Mesenchymal stem cell (in vitro differentiated cells and primary cell): ENCODE data around the gene LDHAL6A.
A peak's percentile ranks its signal among the peaks of the same experiment; 100 is the strongest.

Experiments used
- DNase-seq: peaks from one replicate; pipeline ENCODE4 v3.0.0-alpha.2; 2013
- H2AFZ ChIP-seq: one replicate; pipeline ENCODE4 v1.6.1; 2013; ENCODE audit warnings: low read depth, mild to moderate bottlenecking, control low read depth, inconsistent platforms, low read length, moderate library complexity
- H2AK5ac ChIP-seq: 2 replicates; pipeline ENCODE4 v1.6.1; 2013; ENCODE audit warnings: low read length, moderate library complexity, mild to moderate bottlenecking, inconsistent platforms; ENCODE audit not compliant: severe bottlenecking
- H2BK120ac ChIP-seq: one replicate; pipeline ENCODE4 v1.6.1; 2013; ENCODE audit warnings: low read depth, mild to moderate bottlenecking, inconsistent platforms, low read length, moderate library complexity
- H2BK12ac ChIP-seq, 2 experiments: one replicate each; pipeline ENCODE4 v1.6.1; 2013; ENCODE audit warnings: inconsistent platforms in 2 of 2, low read length in 2 of 2, mild to moderate bottlenecking in 2 of 2, moderate library complexity in 2 of 2, control low read depth in 1 of 2
- H2BK15ac ChIP-seq: one replicate; pipeline ENCODE4 v1.6.1; 2013; ENCODE audit warnings: mild to moderate bottlenecking, low read depth, inconsistent platforms; ENCODE audit not compliant: poor library complexity, severe bottlenecking
- H2BK5ac ChIP-seq: 2 replicates; pipeline ENCODE4 v1.6.1; 2013; ENCODE audit warnings: low read depth, mild to moderate bottlenecking, low read length, control low read depth, inconsistent platforms; ENCODE audit not compliant: poor library complexity, severe bottlenecking
- H3K14ac ChIP-seq, 2 experiments: one replicate each; pipeline ENCODE4 v1.6.1; 2013; ENCODE audit warnings: inconsistent platforms in 2 of 2, low read length in 2 of 2, control low read depth in 1 of 2, mild to moderate bottlenecking in 1 of 2, moderate library complexity in 1 of 2
- H3K18ac ChIP-seq, 2 experiments: one replicate each; pipeline ENCODE4 v1.6.1; 2013; ENCODE audit warnings: inconsistent platforms in 2 of 2, low read length in 2 of 2, control low read depth in 1 of 2, low read depth in 1 of 2, mild to moderate bottlenecking in 1 of 2
- H3K23ac ChIP-seq, 2 experiments: one replicate each; pipeline ENCODE4 v1.6.1; 2013; ENCODE audit warnings: inconsistent platforms in 2 of 2, low read length in 2 of 2, mild to moderate bottlenecking in 2 of 2, moderate library complexity in 2 of 2, control low read depth in 1 of 2
- H3K27ac ChIP-seq: 2 replicates; pipeline ENCODE4 v1.5.1; 2013; ENCODE audit warnings: mild to moderate bottlenecking, moderate library complexity, low read length, control low read depth, inconsistent platforms; ENCODE audit not compliant: poor library complexity, severe bottlenecking
- H3K27me3 ChIP-seq, 2 experiments: 2 replicates each; pipeline versions ENCODE4 v1.6.1 to v1.7.0; 2013; ENCODE audit warnings: low read length in 2 of 2, mild to moderate bottlenecking in 2 of 2, moderate library complexity in 2 of 2, control low read depth in 1 of 2, inconsistent platforms in 1 of 2; ENCODE audit not compliant: control insufficient read depth in 1 of 2, insufficient read depth in 1 of 2
- H3K36me3 ChIP-seq, 2 experiments: 2 replicates each; pipeline versions ENCODE4 v1.6.1 to v1.7.0; 2013; ENCODE audit warnings: low read length in 2 of 2, control low read depth in 1 of 2, inconsistent platforms in 1 of 2, low read depth in 1 of 2, mild to moderate bottlenecking in 1 of 2; ENCODE audit not compliant: insufficient read depth in 2 of 2, control insufficient read depth in 1 of 2
- H3K4ac ChIP-seq, 2 experiments: one replicate each; pipeline ENCODE4 v1.6.1; 2013; ENCODE audit warnings: inconsistent platforms in 2 of 2, low read length in 2 of 2, mild to moderate bottlenecking in 2 of 2, moderate library complexity in 2 of 2, control low read depth in 1 of 2, low read depth in 1 of 2
- H3K4me1 ChIP-seq: 2 replicates; pipeline ENCODE4 v1.6.1; 2013; ENCODE audit warnings: low read depth, low read length, control low read depth; ENCODE audit not compliant: control insufficient read depth, insufficient read depth
- H3K4me2 ChIP-seq: 2 replicates; pipeline ENCODE4 v1.6.1; 2013; ENCODE audit warnings: low read length, mild to moderate bottlenecking, inconsistent platforms; ENCODE audit not compliant: poor library complexity, severe bottlenecking
- H3K4me3 ChIP-seq, 2 experiments: 2 replicates each; pipeline versions ENCODE4 v1.5.1 to v1.7.0; 2013; ENCODE audit warnings: low read length in 2 of 2, mild to moderate bottlenecking in 2 of 2, control low read depth in 1 of 2, low read depth in 1 of 2; ENCODE audit not compliant: insufficient read depth in 1 of 2
- H3K79me1 ChIP-seq: replicated peaks from 2 replicates; pipeline ENCODE4 v1.6.1; 2013; ENCODE audit warnings: mild to moderate bottlenecking, control low read depth, low read length, inconsistent platforms; ENCODE audit not compliant: poor library complexity, severe bottlenecking
- H3K9ac ChIP-seq: 2 replicates; pipeline ENCODE4 v1.7.0; 2013; ENCODE audit warnings: mild to moderate bottlenecking, low read length, moderate library complexity
- H3K9me3 ChIP-seq: 2 replicates; pipeline ENCODE4 v1.7.0; 2013; ENCODE audit warnings: mild to moderate bottlenecking, low read length; ENCODE audit not compliant: control insufficient read depth
- H4K8ac ChIP-seq: one replicate; pipeline ENCODE4 v1.6.1; 2013; ENCODE audit warnings: inconsistent platforms, mild to moderate bottlenecking, low read length, moderate library complexity
- H4K91ac ChIP-seq: one replicate; pipeline ENCODE4 v1.6.1; 2013; ENCODE audit warnings: mild to moderate bottlenecking, low read length, inconsistent platforms
- WGBS: methylation state at CpG from one replicate; pipeline ENCODE4 v1.1.7; 2013; ENCODE audit warnings: mixed read lengths; 5-methylcytosine and 5-hydroxymethylcytosine counted together

The LDHAL6A gene

GRCh38 chr11:18438691-18439090 lies 17.0 kb upstream of the LDHAL6A start:
- Histone ChIP-seq H3K9me3 (no peaks in the 10 kb centered on the region), H2BK5ac (no peak overlapping the region), H3K18ac (no peak overlapping the region), H3K36me3 (no peaks in the 10 kb centered on the region), H2BK12ac (no peak overlapping the region), H3K79me1 (no peaks in the 10 kb centered on the region), H2AK5ac (no peak overlapping the region), H4K8ac (no peak overlapping the region), H4K91ac (no peak overlapping the region), H2BK120ac (no peak overlapping the region), H3K4ac (no peak overlapping the region), H3K14ac (no peak overlapping the region), H3K4me3 (no peak overlapping the region), H3K9ac (no peak overlapping the region), H3K4me2 (no peak overlapping the region), H2BK15ac (no peak overlapping the region), H3K27me3 (no peaks in the 10 kb centered on the region), H3K27ac (no peak overlapping the region), H3K23ac (no peak overlapping the region), H3K4me1 (no peaks in the 10 kb centered on the region), H2AFZ (no peak overlapping the region)
- WGBS = no CpG with 5 or more reads among the region's 2 CpGs
- no peak for DNase-seq

GRCh38 chr11:18449251-18449650 lies 6.4 kb upstream of the LDHAL6A start:
- Histone ChIP-seq H3K27ac (no peak overlapping the region), H3K9ac (no peak overlapping the region), H3K4me3 (no peak overlapping the region), H3K9me3 (no peaks in the 10 kb centered on the region), H2BK15ac (no peak overlapping the region), H3K27me3 (no peaks in the 10 kb centered on the region), H3K4me2 (no peak overlapping the region), H2BK120ac (no peak overlapping the region), H4K8ac (no peak overlapping the region), H3K18ac (no peak overlapping the region), H2BK12ac (no peak overlapping the region), H3K36me3 (no peaks in the 10 kb centered on the region), H3K23ac (no peak overlapping the region), H3K79me1 (no peaks in the 10 kb centered on the region), H3K4me1 (peaks cover 1% of the 10 kb centered on the region), H4K91ac (no peak overlapping the region), H3K4ac (no peak overlapping the region), H2AK5ac (no peak overlapping the region), H3K14ac (no peak overlapping the region), H2BK5ac (no peak overlapping the region), H2AFZ (no peak overlapping the region)
- no peak for DNase-seq
- 96% methylated on average over 2 of the region's 3 CpGs for WGBS

GRCh38 chr11:18452927-18453326 lies 2.7 kb upstream of the LDHAL6A start:
- WGBS = 64% methylated on average over 2 of the region's 2 CpGs
- H3K9me3 ChIP-seq = no peaks in the 10 kb centered on the region
- H3K27me3 ChIP-seq = no peaks in the 10 kb centered on the region
- H3K36me3 ChIP-seq = no peaks in the 10 kb centered on the region
- H2BK15ac ChIP-seq = no peak overlapping the region
- no peak overlapping the region for H3K14ac ChIP-seq
- H3K4me1 ChIP-seq = peaks cover 1% of the 10 kb centered on the region
- H4K91ac ChIP-seq = no peak overlapping the region
- H2BK12ac ChIP-seq = no peak overlapping the region
- H3K4me3 ChIP-seq = no peak overlapping the region
- peak overlapping the region; percentile 69 for H3K9ac ChIP-seq
- no peak overlapping the region for H2AK5ac ChIP-seq
- H2AFZ ChIP-seq = no peak overlapping the region
- H4K8ac ChIP-seq = no peak overlapping the region
- H3K4ac ChIP-seq = no peak overlapping the region
- H2BK120ac ChIP-seq = no peak overlapping the region
- no peak overlapping the region for H3K27ac ChIP-seq
- H3K18ac ChIP-seq = no peak overlapping the region
- no peak overlapping the region for H3K4me2 ChIP-seq
- H3K23ac ChIP-seq = no peak overlapping the region
- no peaks in the 10 kb centered on the region for H3K79me1 ChIP-seq
- DNase-seq = no peak
- no peak overlapping the region for H2BK5ac ChIP-seq

GRCh38 chr11:18457450-18457849 lies 1.8 kb downstream of the LDHAL6A start:
- H3K4me2 ChIP-seq = no peak overlapping the region
- H3K18ac ChIP-seq = no peak overlapping the region
- no peak overlapping the region for H4K91ac ChIP-seq
- no peak overlapping the region for H4K8ac ChIP-seq
- no peaks in the 10 kb centered on the region for H3K79me1 ChIP-seq
- H2AK5ac ChIP-seq = no peak overlapping the region
- H3K4me1 ChIP-seq = peaks cover 1% of the 10 kb centered on the region
- WGBS = 48% methylated on average over 3 of the region's 3 CpGs
- H3K4me3 ChIP-seq = no peak overlapping the region
- no peak for DNase-seq
- no peak overlapping the region for H2BK15ac ChIP-seq
- no peaks in the 10 kb centered on the region for H3K27me3 ChIP-seq
- H3K9ac ChIP-seq = no peak overlapping the region
- no peak overlapping the region for H2AFZ ChIP-seq
- H3K36me3 ChIP-seq = no peaks in the 10 kb centered on the region
- no peaks in the 10 kb centered on the region for H3K9me3 ChIP-seq
- no peak overlapping the region for H3K27ac ChIP-seq
- H2BK5ac ChIP-seq = no peak overlapping the region
- H2BK120ac ChIP-seq = no peak overlapping the region
- no peak overlapping the region for H2BK12ac ChIP-seq
- no peak overlapping the region for H3K23ac ChIP-seq
- H3K14ac ChIP-seq = no peak overlapping the region
- H3K4ac ChIP-seq = no peak overlapping the region
